Panc1 (cell line): ENCODE measurements around the gene FOXG1. TPM values are rescaled to one million over a fixed set of nuclear protein-coding genes. Genes with fewer than 3 reads are reported as not detected.

Experiments used
- ATAC-seq: fragments of 200-7000 bp; cut with Tn5 transposase; 2 replicates; pipeline ENCODE4 v1.9.1; 2020; ENCODE audit warnings: mild to moderate bottlenecking, moderate library complexity
- BruUV-seq: library from RNA; stranded (reverse); fragments of 400-500 nt; replicated peaks from 2 replicates; lab custom pipeline; 2021; lab: Mats Ljungman, UMichigan
- CTCF ChIA-PET: fragments of 300-600 bp; sonication (Branson Sonifier 250); formaldehyde crosslinking; loops from one replicate; lab custom pipeline; 2022; ENCODE audit warnings: antibody characterized with exemption; lab: Charles Lee
- POLR2A ChIA-PET: fragments of 300-600 bp; sonication (Branson Sonifier 250); formaldehyde crosslinking; loops from one replicate; lab custom pipeline; 2022; ENCODE audit warnings: antibody characterized with exemption; lab: Charles Lee
- DNase-seq: peaks from one replicate; pipeline ENCODE4 v3.0.0-alpha.2; 2010; ENCODE audit warnings: low read depth, low spot score
- H3K27ac ChIP-seq: 2 replicates; pipeline ENCODE4 v1.5.1; 2011; ENCODE audit warnings: mild to moderate bottlenecking, low read length, inconsistent platforms
- H3K27me3 ChIP-seq: fragments of 200-500 bp; sonication (Bioruptor generic); 2 replicates; pipeline ENCODE4 v1.6.0; 2014; ENCODE audit warnings: low read length, inconsistent platforms; ENCODE audit not compliant: control insufficient read depth, insufficient read depth
- H3K36me3 ChIP-seq: fragments of 200-500 bp; sonication (Bioruptor generic); 2 replicates; pipeline ENCODE4 v1.5.1; 2014; ENCODE audit warnings: inconsistent platforms, mild to moderate bottlenecking, low read length, moderate library complexity; ENCODE audit not compliant: control insufficient read depth, insufficient read depth
- H3K4me1 ChIP-seq: 2 replicates; pipeline ENCODE4 v1.5.1; 2011; ENCODE audit warnings: inconsistent platforms, mild to moderate bottlenecking, low read length, moderate library complexity; ENCODE audit not compliant: control insufficient read depth, insufficient read depth
- H3K4me3 ChIP-seq, 2 experiments: 2 replicates each; pipeline ENCODE4 v1.5.1; 2011 to 2012; ENCODE audit warnings: low read depth in 2 of 2, low read length in 2 of 2, mild to moderate bottlenecking in 2 of 2, inconsistent platforms in 1 of 2, moderate library complexity in 1 of 2
- H3K9me3 ChIP-seq: fragments of 200-500 bp; sonication (Bioruptor generic); 2 replicates; pipeline ENCODE4 v1.5.1; 2014; ENCODE audit warnings: low read depth, mild to moderate bottlenecking, inconsistent platforms, low read length, moderate library complexity; ENCODE audit not compliant: control insufficient read depth, insufficient read depth
- POLR2AphosphoS5 ChIP-seq: IDR thresholded peaks from 2 replicates; pipeline ENCODE4 v1.6.1; 2012; ENCODE audit warnings: mild to moderate bottlenecking, low read depth, low read length, moderate library complexity
- SIN3A ChIP-seq: IDR thresholded peaks from 2 replicates; pipeline ENCODE4 v1.6.1; 2012; ENCODE audit warnings: low read depth, mild to moderate bottlenecking, low read length, moderate library complexity, borderline replicate concordance; ENCODE audit not compliant: insufficient read depth
- TCF7L2 ChIP-seq: IDR thresholded peaks from 2 replicates; pipeline ENCODE4 v1.6.1; 2011; ENCODE audit warnings: mild to moderate bottlenecking, low read depth, low read length, inconsistent platforms
- in situ Hi-C: cut with HindIII; loops from 2 replicates; pipeline ENCODE4 v1.10.0; 2016; ENCODE audit warnings: low sequenced_read_pairs, low pct_unique_long_range_greater_than_20kb
- intact Hi-C: fragments of 100-400 bp; cut with micrococcal nuclease; formaldehyde crosslinking; loops from one replicate; pipeline ENCODE4 v1.10.0; 2022; ENCODE audit not compliant: unreplicated experiment
- total RNA-seq: library from RNA; stranded (reverse); gene quantifications from one replicate; pipeline ENCODE4 v1.2.1, GENCODE V29; 2021; ENCODE audit not compliant: unreplicated experiment
- TF ChIP-seq, protein P1 (sequence below): fragments of 450-650 bp; IDR thresholded peaks from 2 replicates; pipeline ENCODE4 v1.5.1; 2017; ENCODE audit warnings: mild to moderate bottlenecking
- TF ChIP-seq, protein P2 (sequence below), 2 experiments: IDR thresholded peaks; 2 replicates each; pipeline ENCODE4 v1.6.1; 2011 to 2012; ENCODE audit warnings: low read depth in 2 of 2, control low read depth in 1 of 2, low read length in 1 of 2, mild to moderate bottlenecking in 1 of 2, moderate library complexity in 1 of 2; ENCODE audit not compliant: insufficient read depth in 1 of 2

FOXG1 gene
- total RNA-seq, 1 experiment from 2014 or later, result not detected

DNA sequence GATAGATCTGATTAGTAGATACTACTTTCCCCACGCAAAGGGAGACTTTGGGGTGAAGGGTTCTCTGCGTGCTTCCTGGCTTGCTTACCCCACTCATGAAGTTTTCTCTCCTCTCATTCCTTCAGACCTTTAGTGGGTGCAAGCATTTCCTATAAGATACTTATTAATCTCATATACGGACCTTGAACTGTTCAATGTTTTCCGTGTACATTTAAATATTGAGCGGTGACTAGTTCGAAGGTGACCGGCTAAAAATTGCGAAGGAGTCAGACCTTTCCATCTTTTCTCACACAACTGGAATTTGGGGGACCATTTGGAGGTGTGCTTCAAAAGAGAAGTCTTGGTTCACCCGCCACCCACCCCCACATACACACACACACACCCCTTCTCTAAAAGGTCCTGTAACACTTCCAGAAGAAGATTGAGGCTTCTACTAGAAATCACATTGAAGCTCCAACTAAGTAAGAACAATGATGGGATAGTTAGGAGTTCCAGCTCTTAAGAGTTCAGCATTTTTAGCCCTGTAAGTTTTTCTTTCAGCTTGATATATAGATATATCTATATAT lies 6.1 kb upstream of the FOXG1 start:
- no peak for DNase-seq
- no peak overlapping the region for H3K27ac ChIP-seq

DNA sequence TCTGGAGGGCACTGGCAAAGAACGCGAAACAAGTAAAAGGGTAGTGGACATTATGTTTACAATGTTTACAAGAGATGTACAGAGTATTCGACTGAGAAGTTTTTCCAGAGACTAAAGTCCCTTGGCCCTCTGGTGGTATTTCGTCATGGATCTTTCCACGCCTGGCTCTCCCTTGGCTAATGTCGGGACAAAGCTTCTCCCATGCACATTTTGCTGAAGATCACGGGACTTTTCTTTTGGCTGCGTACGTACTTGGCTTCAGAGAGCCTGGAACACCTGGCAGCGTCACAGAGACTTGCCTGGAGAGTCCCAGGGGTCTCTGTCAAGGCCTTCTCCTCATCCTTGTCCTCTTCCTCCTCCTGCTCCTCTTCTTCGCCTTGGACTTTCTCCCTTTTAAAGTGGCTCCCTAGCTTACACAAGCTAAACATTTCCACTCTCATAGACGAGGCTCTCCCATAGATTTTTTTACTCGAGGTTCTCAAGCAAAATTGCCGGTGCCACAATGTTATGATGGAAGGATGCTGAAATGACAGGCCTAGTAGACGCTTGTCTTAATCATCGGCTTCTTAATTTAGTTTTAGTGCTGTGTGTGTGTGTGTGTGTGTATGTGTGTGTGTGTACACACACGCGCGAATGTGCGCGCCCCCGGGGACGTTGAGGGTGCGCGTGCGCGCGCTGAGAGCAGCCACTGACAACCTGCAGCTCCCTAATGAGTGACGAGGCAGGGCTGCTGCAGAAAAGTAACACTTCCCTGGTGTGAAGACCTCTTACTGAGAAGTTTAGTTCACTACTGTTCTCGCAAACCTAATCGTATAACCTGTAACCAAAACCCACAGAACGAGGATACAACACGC lies 4.9 kb upstream of the FOXG1 start:
- Histone ChIP-seq H3K4me3 (no peak overlapping the region), H3K27me3 (no peaks in the 10 kb centered on the region; the same call in 1 of the 2 replicates), H3K4me1 (no peaks in the 10 kb centered on the region), H3K27ac (no peak overlapping the region), H3K36me3 (no peaks in the 10 kb centered on the region), H3K9me3 (no peaks in the 10 kb centered on the region)
- no peak for ATAC-seq
- BruUV-seq, result no TSS peak
- no peak for TF ChIP-seq POLR2AphosphoS5
- TF ChIP-seq, protein P1, sequence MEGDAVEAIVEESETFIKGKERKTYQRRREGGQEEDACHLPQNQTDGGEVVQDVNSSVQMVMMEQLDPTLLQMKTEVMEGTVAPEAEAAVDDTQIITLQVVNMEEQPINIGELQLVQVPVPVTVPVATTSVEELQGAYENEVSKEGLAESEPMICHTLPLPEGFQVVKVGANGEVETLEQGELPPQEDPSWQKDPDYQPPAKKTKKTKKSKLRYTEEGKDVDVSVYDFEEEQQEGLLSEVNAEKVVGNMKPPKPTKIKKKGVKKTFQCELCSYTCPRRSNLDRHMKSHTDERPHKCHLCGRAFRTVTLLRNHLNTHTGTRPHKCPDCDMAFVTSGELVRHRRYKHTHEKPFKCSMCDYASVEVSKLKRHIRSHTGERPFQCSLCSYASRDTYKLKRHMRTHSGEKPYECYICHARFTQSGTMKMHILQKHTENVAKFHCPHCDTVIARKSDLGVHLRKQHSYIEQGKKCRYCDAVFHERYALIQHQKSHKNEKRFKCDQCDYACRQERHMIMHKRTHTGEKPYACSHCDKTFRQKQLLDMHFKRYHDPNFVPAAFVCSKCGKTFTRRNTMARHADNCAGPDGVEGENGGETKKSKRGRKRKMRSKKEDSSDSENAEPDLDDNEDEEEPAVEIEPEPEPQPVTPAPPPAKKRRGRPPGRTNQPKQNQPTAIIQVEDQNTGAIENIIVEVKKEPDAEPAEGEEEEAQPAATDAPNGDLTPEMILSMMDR, result no peak
- TF ChIP-seq TCF7L2, result no peak
- TF ChIP-seq, protein P2, sequence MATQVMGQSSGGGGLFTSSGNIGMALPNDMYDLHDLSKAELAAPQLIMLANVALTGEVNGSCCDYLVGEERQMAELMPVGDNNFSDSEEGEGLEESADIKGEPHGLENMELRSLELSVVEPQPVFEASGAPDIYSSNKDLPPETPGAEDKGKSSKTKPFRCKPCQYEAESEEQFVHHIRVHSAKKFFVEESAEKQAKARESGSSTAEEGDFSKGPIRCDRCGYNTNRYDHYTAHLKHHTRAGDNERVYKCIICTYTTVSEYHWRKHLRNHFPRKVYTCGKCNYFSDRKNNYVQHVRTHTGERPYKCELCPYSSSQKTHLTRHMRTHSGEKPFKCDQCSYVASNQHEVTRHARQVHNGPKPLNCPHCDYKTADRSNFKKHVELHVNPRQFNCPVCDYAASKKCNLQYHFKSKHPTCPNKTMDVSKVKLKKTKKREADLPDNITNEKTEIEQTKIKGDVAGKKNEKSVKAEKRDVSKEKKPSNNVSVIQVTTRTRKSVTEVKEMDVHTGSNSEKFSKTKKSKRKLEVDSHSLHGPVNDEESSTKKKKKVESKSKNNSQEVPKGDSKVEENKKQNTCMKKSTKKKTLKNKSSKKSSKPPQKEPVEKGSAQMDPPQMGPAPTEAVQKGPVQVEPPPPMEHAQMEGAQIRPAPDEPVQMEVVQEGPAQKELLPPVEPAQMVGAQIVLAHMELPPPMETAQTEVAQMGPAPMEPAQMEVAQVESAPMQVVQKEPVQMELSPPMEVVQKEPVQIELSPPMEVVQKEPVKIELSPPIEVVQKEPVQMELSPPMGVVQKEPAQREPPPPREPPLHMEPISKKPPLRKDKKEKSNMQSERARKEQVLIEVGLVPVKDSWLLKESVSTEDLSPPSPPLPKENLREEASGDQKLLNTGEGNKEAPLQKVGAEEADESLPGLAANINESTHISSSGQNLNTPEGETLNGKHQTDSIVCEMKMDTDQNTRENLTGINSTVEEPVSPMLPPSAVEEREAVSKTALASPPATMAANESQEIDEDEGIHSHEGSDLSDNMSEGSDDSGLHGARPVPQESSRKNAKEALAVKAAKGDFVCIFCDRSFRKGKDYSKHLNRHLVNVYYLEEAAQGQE (IDR thresholded peaks at IDR 0.05; ENCODE audit: insufficient read depth in 1 of 2, low read depth in 2 of 2, low read length in 1 of 2), result no peak
- TF ChIP-seq SIN3A, result no peak
- in situ Hi-C loops, result loop anchor here (25.0 kb wide), 1 partner anchor 776 kb away; no protein-coding TSS in a partner anchor
- ChIA-PET CTCF (interaction anchor here (0.6 kb wide), 1 partner anchor 29 kb away, joined by 8 read pairs; no protein-coding TSS in a partner anchor), POLR2A (no interaction called here)
- DNase-seq, result no peak
- intact Hi-C loops, result no loop called here

More for the DNA sequence above, 6.1 kb upstream of the FOXG1 start:
- ATAC-seq, result no peak
- H3K9me3 ChIP-seq, result no peaks in the 10 kb centered on the region
- intact Hi-C loops (no loop called here), in situ Hi-C loops (loop anchor here (25.0 kb wide), 1 partner anchor 777 kb away; no protein-coding TSS in a partner anchor)
- no peaks in the 10 kb centered on the region for H3K4me1 ChIP-seq
- TF ChIP-seq TCF7L2, result no peak
- TF ChIP-seq, protein P2 (IDR thresholded peaks at IDR 0.05; ENCODE audit: insufficient read depth in 1 of 2, low read depth in 2 of 2, low read length in 1 of 2), result no peak
- no peak for TF ChIP-seq POLR2AphosphoS5
- TF ChIP-seq, protein P1, result no peak
- TF ChIP-seq SIN3A, result no peak
- H3K4me3 ChIP-seq, result no peak overlapping the region
- ChIA-PET POLR2A (no interaction called here), CTCF (no interaction called here)
- no peaks in the 10 kb centered on the region for H3K36me3 ChIP-seq
- peaks cover 3% of the 10 kb centered on the region; the same call in 1 of the 2 replicates for H3K27me3 ChIP-seq
- no TSS peak for BruUV-seq
